NCI-H345 treated with DMSO at 0.1 percent for 48 hours (cell line): ENCODE data around the gene YWHAH.
"Not testable (repeated sequence)": the region's sequence is repeated elsewhere in the genome, so short reads cannot be mapped to it uniquely, and the experiment has no call there.

Experiments
- DNase-seq: peaks from one replicate; lab custom pipeline; 2025; ENCODE audit not compliant: unreplicated experiment; lab: John Stamatoyannopoulos, UW

YWHAH gene

GRCh38 chr22:31977141-31977841 is 33.0 kb downstream of the YWHAH start:
- DNase-seq: peak; percentile 34

GRCh38 chr22:31977939-31978338 is 33.6 kb downstream of the YWHAH start:
- DNase-seq: no peak

GRCh38 chr22:31980628-31981027 is 36.3 kb downstream of the YWHAH start:
- DNase-seq: no peak

- DNase-seq: not testable (repeated sequence)
Measured at GRCh38 chr22:31981976-31982375, 37.6 kb downstream of the YWHAH start.

- DNase-seq: no peak
Measured at GRCh38 chr22:31983911-31984656, 39.7 kb downstream of the YWHAH start.

GRCh38 chr22:31987218-31987617 is 42.9 kb downstream of the YWHAH start:
- no peak for DNase-seq

- no peak for DNase-seq
Measured at GRCh38 chr22:31991102-31991839, 46.9 kb downstream of the YWHAH start.

- no peak for DNase-seq
Measured at GRCh38 chr22:31995046-31995445, 50.7 kb downstream of the YWHAH start.

- no peak for DNase-seq
Measured at GRCh38 chr22:31995807-31996206, 51.5 kb downstream of the YWHAH start.

GRCh38 chr22:31998784-31999385 is 54.5 kb downstream of the YWHAH start:
- DNase-seq: no peak

GRCh38 chr22:32000181-32000580 is 55.8 kb downstream of the YWHAH start:
- no peak for DNase-seq

- no peak for DNase-seq
Measured at GRCh38 chr22:32005453-32005852, 61.1 kb downstream of the YWHAH start.
